GM18499 (cell line): ENCODE measurements around the gene PDE9A.

ENCODE experiments used
- ATAC-seq: cut with Tn5 transposase; IDR thresholded peaks from one replicate; pipeline ENCODE4 v1.9.1; 2021; ENCODE audit warnings: moderate number of reproducible peaks; ENCODE audit not compliant: insufficient read depth, unreplicated experiment

The PDE9A gene

GRCh38 chr21:42655796-42656770 lies 2.7 kb downstream of the PDE9A start:
- ATAC-seq = no peak

GRCh38 chr21:42656872-42657271 lies 3.5 kb downstream of the PDE9A start:
- ATAC-seq = no peak

- no peak for ATAC-seq
Measured at GRCh38 chr21:42657676-42658319, 4.4 kb downstream of the PDE9A start.

- ATAC-seq = no peak
Measured at GRCh38 chr21:42658320-42659105, 5.1 kb downstream of the PDE9A start.

GRCh38 chr21:42659416-42660117 lies 6.1 kb downstream of the PDE9A start:
- ATAC-seq = no peak

- no peak for ATAC-seq
Measured at GRCh38 chr21:42660118-42660470, 6.7 kb downstream of the PDE9A start.

- ATAC-seq = no peak
Measured at GRCh38 chr21:42661688-42662429, 8.4 kb downstream of the PDE9A start.

GRCh38 chr21:42662430-42663199 lies 9.2 kb downstream of the PDE9A start:
- no peak for ATAC-seq

GRCh38 chr21:42663200-42663750 lies 9.9 kb downstream of the PDE9A start:
- ATAC-seq = no peak

- no peak for ATAC-seq
Measured at GRCh38 chr21:42663860-42664535, 10.6 kb downstream of the PDE9A start.

- no peak for ATAC-seq
Measured at GRCh38 chr21:42664614-42665013, 11.2 kb downstream of the PDE9A start.

GRCh38 chr21:42665026-42665425 lies 11.6 kb downstream of the PDE9A start:
- ATAC-seq = no peak

- ATAC-seq = no peak
Measured at GRCh38 chr21:42665484-42665883, 12.1 kb downstream of the PDE9A start.

GRCh38 chr21:42666023-42666747 lies 12.8 kb downstream of the PDE9A start:
- no peak for ATAC-seq

GRCh38 chr21:42666925-42667324 lies 13.5 kb downstream of the PDE9A start:
- ATAC-seq = no peak

- no peak for ATAC-seq
Measured at GRCh38 chr21:42668298-42668992, 15.0 kb downstream of the PDE9A start.

- ATAC-seq = no peak
Measured at GRCh38 chr21:42669041-42669440, 15.6 kb downstream of the PDE9A start.
